Ovary (tissue), 10 donors: ENCODE data around the gene HOXB2. TPM values are rescaled to one million over a fixed set of nuclear protein-coding genes. Genes with fewer than 3 reads are reported as not detected.

Experiments
- DNase-seq, 5 donors: peaks; one replicate each; pipeline ENCODE4 v3.0.0-alpha.2; 2019 to 2020
- H3K27ac ChIP-seq, 2 donors: fragments of 200-600 bp; one replicate each; pipeline versions ENCODE4 v1.5.1 to v1.8.0; 2019 to 2022
- H3K27me3 ChIP-seq: fragments of 200-600 bp; one replicate; pipeline ENCODE4 v1.8.0; 2022
- H3K36me3 ChIP-seq: fragments of 200-600 bp; sonication (generic); one replicate; pipeline ENCODE4 v1.5.1; 2019
- H3K4me1 ChIP-seq: one replicate; pipeline ENCODE4 v1.8.1; 2013; ENCODE audit warnings: mild to moderate bottlenecking, moderate library complexity; ENCODE audit not compliant: insufficient read depth
- H3K4me3 ChIP-seq: fragments of 200-600 bp; sonication (generic); one replicate; pipeline ENCODE4 v1.5.1; 2017
- H3K9me3 ChIP-seq, 2 donors: fragments of 200-600 bp in 1 of 2; sonication (generic) in 1 of 2; one replicate each; pipeline versions ENCODE4 v1.5.1 to v1.8.1; 2013 to 2019; ENCODE audit warnings: mild to moderate bottlenecking in 1 of 2, moderate library complexity in 1 of 2
- EP300 ChIP-seq: sonication (generic); formaldehyde crosslinking; IDR thresholded peaks from one replicate; pipeline ENCODE4 v1.6.1; 2017; ENCODE audit warnings: antibody characterized with exemption
- POLR2A ChIP-seq: fragments of 450-650 bp; IDR thresholded peaks from one replicate; pipeline ENCODE4 v1.6.1; 2017; ENCODE audit warnings: antibody characterized with exemption, mild to moderate bottlenecking, moderate library complexity
- WGBS, 3 donors: extraction: QIAGEN DNeasy Blood & Tissue Kit in 1 of 3; methylation state at CpG; one replicate each; pipeline versions ENCODE4 v1.1.5 to v1.1.7; 2013 to 2017; 5-methylcytosine and 5-hydroxymethylcytosine counted together
- intact Hi-C, 4 donors: fragments of 100-400 bp; cut with DNase I; formaldehyde crosslinking; loops; one replicate each; pipeline versions ENCODE4 v1.11.0 to v1.15.1; 2022 to 2023
- long read RNA-seq, 3 donors: library from polyadenylated mRNA in 2 of 3; unstranded in 2 of 3; transcript quantifications; one replicate each; pipeline ENCODE4 v2.0.0 and lab custom pipeline, GENCODE V29; 2021 to 2026
- polyA plus RNA-seq, 2 donors: library from polyadenylated mRNA; stranded (reverse); fragments of 200-250 nt in 1 of 2; fragments of 350-450 nt in 1 of 2; fragmentation: Illumina TruSeq in 1 of 2; extraction: RNeasy Lipid Tissue Mini Kit (QIAGEN cat#74804) in 1 of 2; gene quantifications; one replicate each; pipeline ENCODE4 v1.2.3, GENCODE V29; 2013 to 2014
- total RNA-seq, 7 donors: library from RNA; depleted of rRNA in 2 of 7; stranded (reverse); fragments of >200 nt in 2 of 7; fragmentation: NEBNext Ultra II Directional in 3 of 7; extraction: Animal tissue kit (Norgen Biotek cat#: 25700) in 3 of 7; gene quantifications; one replicate each; pipeline versions ENCODE4 v1.1.0 to v1.2.4, GENCODE V29; 2016 to 2023
- TF ChIP-seq, protein P1 (sequence below), 3 donors: fragments of 450-650 bp in 2 of 3; fragments of 200-600 bp in 1 of 3; IDR thresholded peaks; one replicate each; pipeline versions ENCODE4 v1.5.1 to v1.8.0; 2016 to 2022; ENCODE audit warnings: antibody characterized with exemption in 3 of 3, mild to moderate bottlenecking in 1 of 3
- donor health status: DM: no; HTN: no; CAD: no; lungs with moderate emphysema.
- donor health status: DM: no; HTN: no; CAD: no.
- donor health status: Bipolar disorder and iron deficiency.
- donor health status: DM: yes; HTN: yes; CAD: no.
- donor health status: DM: no; HTN: no; CAD: no.
- donor health status: DM: yes; HTN: yes; CAD: no.

HOXB2 gene
- 10 to 100 TPM in 1 of 7 donors, 1 to 10 TPM in 6; 1.5 to 24.5 (median 7.0) TPM for total RNA-seq
- 1 to 10 TPM; 1.2 to 9.1 TPM for polyA plus RNA-seq
- long read RNA-seq, donor 1, partial matches to known transcripts = 0 of 1 reads
- long read RNA-seq, donor 1, other reads (novel, unspliced or antisense) = 1 of 1 reads
- long read RNA-seq, donor 2, transcript HOXB2-201 (2 exons, 1,562 nt) = major isoform, 8 of 8 reads
- long read RNA-seq, donor 2, partial matches to known transcripts = 0 of 8 reads
- long read RNA-seq, donor 2, other reads (novel, unspliced or antisense) = 0 of 8 reads
- long read RNA-seq, donor 3, partial matches to known transcripts = 1 of 8 reads
- long read RNA-seq, donor 3, other reads (novel, unspliced or antisense) = 3 of 8 reads

- no peak for DNase-seq
- 40 to 42% (median 41%) methylated on average over 12 of the region's 12 CpGs for WGBS, 3 donors
- intact Hi-C loops = loop anchor here in 1 of 4 donors (5.0 kb wide), 1 partner anchor 1607 kb away; the partner anchor contains the start of gene PPP1R9B
- Histone ChIP-seq H3K9me3 (peaks cover 0 to under 1% of the 10 kb centered on the region in 2 donors), H3K4me3 (peak within 1 kb of the TSS; percentile 54), H3K4me1 (no peaks in the 10 kb centered on the region), H3K27ac (peak within 1 kb of the TSS; percentile 35 to 54), H3K27me3 (no peaks in the 10 kb centered on the region), H3K36me3 (no peaks in the 10 kb centered on the region)
- TF ChIP-seq, protein P1, sequence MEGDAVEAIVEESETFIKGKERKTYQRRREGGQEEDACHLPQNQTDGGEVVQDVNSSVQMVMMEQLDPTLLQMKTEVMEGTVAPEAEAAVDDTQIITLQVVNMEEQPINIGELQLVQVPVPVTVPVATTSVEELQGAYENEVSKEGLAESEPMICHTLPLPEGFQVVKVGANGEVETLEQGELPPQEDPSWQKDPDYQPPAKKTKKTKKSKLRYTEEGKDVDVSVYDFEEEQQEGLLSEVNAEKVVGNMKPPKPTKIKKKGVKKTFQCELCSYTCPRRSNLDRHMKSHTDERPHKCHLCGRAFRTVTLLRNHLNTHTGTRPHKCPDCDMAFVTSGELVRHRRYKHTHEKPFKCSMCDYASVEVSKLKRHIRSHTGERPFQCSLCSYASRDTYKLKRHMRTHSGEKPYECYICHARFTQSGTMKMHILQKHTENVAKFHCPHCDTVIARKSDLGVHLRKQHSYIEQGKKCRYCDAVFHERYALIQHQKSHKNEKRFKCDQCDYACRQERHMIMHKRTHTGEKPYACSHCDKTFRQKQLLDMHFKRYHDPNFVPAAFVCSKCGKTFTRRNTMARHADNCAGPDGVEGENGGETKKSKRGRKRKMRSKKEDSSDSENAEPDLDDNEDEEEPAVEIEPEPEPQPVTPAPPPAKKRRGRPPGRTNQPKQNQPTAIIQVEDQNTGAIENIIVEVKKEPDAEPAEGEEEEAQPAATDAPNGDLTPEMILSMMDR (IDR thresholded peaks at IDR 0.05) = no peak
- no peak for TF ChIP-seq EP300
- TF ChIP-seq POLR2A = no peak
Observed at GRCh38 chr17:48545022-48545375, at the start of gene HOXB2. TSS of gene HOXB2 (minus strand) at chr17:48545109. CDS start at chr17:48544911, 198 bp downstream.

GRCh38 chr17:48593840-48594537, 49.1 kb upstream of the HOXB2 start:
- 8 to 12% (median 12%) methylated on average over 37 of the region's 37 CpGs for WGBS, 3 donors
- Histone ChIP-seq H3K27ac (no peak overlapping the region), H3K4me3 (peak overlapping the region; percentile 27), H3K4me1 (no peaks in the 10 kb centered on the region), H3K36me3 (no peaks in the 10 kb centered on the region), H3K9me3 (peaks cover 0 to 8% of the 10 kb centered on the region in 2 donors), H3K27me3 (peaks cover 2% of the 10 kb centered on the region)
- peak in 2 of 5 donors; percentile 41 to 57 for DNase-seq
- intact Hi-C loops = loop anchor here in 1 of 4 donors (10.0 kb wide), 1 partner anchor 239 kb away; no protein-coding TSS in a partner anchor
- TF ChIP-seq, protein P1 (IDR thresholded peaks at IDR 0.05) = peak in 1 of 3 donors; percentile 21
- TF ChIP-seq EP300 (no peak), POLR2A (no peak)

DNA sequence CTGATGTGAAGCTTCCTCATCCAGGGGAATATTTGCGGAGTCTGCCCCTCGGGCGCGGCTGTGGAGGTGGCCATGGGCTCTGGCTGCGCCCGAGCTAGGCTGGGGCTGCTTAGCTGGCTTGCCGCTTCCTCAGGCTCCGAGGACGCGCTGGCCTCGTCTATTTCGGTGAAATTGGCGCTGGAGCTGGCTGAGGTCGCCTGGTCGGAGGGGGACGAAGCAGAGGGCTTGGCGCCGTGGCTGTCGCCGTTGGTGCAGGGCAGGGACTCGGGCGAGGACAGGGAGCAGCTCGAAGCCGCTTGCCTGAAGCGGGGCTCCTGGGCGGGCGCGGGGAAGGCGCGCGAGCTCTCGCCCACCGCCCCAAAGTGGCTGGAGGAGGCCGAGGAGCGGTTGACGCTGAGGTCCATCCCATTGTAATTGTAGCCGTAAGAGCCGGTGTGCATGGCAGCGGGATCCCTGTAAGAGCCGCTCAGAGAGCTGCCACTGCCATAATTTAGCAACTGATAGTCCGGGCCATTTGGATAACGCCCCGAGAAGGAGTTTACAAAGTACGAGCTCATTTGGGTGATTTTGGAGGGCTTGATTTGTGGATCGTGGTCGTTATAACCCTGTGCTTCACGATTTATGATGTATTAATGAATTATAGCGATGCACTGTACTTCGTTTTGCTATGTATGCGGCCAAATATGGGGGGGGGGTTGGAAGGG, 48.4 kb upstream of the HOXB2 start, which contains the start of gene HOXB5:
HOXB5 (minus strand) TSS at position 654 of the 704 bp plus-strand sequence; CDS start at position 557, 97 bp downstream.
- no peak for DNase-seq
- TF ChIP-seq EP300 (no peak), POLR2A (no peak)
- TF ChIP-seq, protein P1 (IDR thresholded peaks at IDR 0.05) = no peak
- WGBS, 3 donors = 2 to 3% (median 2%) methylated on average over 50 of the region's 50 CpGs
- H3K4me3 ChIP-seq = peak within 1 kb of the TSS; percentile 27
- peaks cover 2% of the 10 kb centered on the region for H3K27me3 ChIP-seq
- no peaks in the 10 kb centered on the region for H3K4me1 ChIP-seq
- H3K36me3 ChIP-seq = no peaks in the 10 kb centered on the region
- no peak within 1 kb of the TSS for H3K27ac ChIP-seq
- H3K9me3 ChIP-seq = peaks cover 0 to 8% of the 10 kb centered on the region in 2 donors
- intact Hi-C loops = loop anchor here in 1 of 4 donors (10.0 kb wide), 1 partner anchor 238 kb away; no protein-coding TSS in a partner anchor

DNA sequence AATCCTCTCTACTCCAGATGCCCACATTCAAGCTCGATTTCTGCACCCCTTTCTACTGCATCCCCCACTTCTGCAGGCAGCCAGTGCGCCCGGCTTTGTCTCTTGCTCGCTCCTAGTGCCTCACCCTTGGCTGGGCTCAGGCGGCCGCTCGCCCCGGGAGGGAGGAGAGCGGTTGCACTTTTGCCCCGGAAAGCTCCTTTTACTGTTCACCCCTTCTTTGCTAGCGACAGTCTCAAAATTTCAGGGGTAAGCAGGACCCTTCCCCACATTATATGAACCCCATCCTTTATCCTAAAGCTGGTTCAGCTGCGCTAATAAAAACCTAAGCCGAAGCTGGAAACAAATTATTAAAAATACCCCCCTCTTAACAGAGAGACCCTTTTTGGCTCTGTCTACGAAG, 47.7 kb upstream of the HOXB2 start:
- DNase-seq = no peak
- Histone ChIP-seq H3K27me3 (peaks cover 2% of the 10 kb centered on the region), H3K4me1 (no peaks in the 10 kb centered on the region), H3K27ac (no peak overlapping the region), H3K4me3 (peak overlapping the region; percentile 27), H3K9me3 (peaks cover 0 to 8% of the 10 kb centered on the region in 2 donors), H3K36me3 (no peaks in the 10 kb centered on the region)
- intact Hi-C loops = loop anchor here in 1 of 4 donors (10.0 kb wide), 1 partner anchor 238 kb away; no protein-coding TSS in a partner anchor
- 10 to 17% (median 14%) methylated on average over 14 of the region's 14 CpGs for WGBS, 3 donors
- TF ChIP-seq, protein P1 (IDR thresholded peaks at IDR 0.05) = no peak
- TF ChIP-seq POLR2A (no peak), EP300 (no peak)
